ENCODE data around the gene CACNA1C.
"Not testable (repeated sequence)": the region's sequence is repeated elsewhere in the genome, so short reads cannot be mapped to it uniquely, and the experiment has no call there.

The CACNA1C gene

GRCh38 chr12:2076196-2076570 lies 23.4 kb downstream of the CACNA1C start:
- no peak for DNase-seq (ENCODE audit: low spot score)

DNA sequence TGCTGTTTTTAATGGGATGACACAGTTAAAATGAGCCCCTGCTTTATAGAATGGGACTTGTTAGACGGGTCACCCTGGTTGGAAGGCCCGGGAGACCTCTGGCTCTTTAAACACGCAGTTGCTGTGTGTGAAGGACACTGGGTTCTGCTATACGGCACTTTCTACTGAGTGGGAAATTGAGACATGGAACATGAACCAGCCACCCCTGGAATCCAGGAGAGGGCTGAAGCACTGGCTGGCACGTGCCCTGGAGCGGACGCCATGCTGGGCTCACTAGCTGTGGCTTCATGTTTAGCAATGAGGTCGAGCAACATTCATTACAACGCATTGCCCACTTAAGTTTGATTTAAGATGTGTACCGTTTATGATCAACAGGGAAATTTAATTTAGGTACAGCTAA lies 23.9 kb downstream of the CACNA1C start:
- DNase-seq (ENCODE audit: low spot score) = no peak

GRCh38 chr12:2080604-2081003 lies 27.8 kb downstream of the CACNA1C start:
- DNase-seq (ENCODE audit: low spot score) = no peak

DNA sequence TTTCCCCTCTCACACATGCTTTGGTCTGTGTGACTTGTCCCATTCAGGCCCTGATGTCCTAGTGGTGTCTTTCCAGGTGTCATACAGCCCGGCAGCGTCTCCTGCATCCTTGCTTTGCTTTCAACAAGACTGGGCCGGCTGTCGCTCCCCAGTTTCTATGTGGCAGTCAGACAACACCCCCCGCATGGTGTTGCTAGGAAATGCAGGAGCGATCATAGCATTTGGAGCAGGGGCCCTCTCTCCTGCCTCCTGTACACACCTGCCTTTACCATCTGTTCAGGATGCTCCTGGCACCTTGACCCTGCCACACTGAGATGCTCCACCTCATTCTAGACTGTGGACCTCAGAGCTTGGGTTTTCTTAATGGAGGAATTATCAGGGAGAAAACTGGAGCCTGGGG lies 29.5 kb downstream of the CACNA1C start:
- DNase-seq (ENCODE audit: low spot score) = no peak

DNA sequence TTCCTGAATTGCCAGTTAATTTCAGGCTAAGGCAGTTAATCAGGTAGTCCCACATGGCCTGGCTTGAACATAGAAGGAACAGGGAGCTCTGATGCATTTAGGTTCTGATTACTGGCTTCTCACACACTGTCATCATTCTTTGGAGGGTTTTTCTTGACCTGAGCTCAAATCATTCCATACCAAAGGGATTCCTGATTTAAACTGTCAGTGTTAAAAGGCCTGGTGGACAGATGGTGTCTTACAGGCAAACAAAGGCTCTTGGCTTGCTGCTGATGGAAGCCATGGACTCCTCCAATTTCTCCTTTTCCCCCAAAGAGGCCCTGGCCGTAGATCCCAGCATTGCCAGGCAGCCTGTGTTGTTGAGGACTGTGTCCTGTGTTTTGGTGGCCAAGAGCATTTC lies 30.2 kb downstream of the CACNA1C start:
- DNase-seq (ENCODE audit: low spot score) = no peak

GRCh38 chr12:2083561-2083960 lies 30.8 kb downstream of the CACNA1C start:
- no peak for DNase-seq (ENCODE audit: low spot score)

DNA sequence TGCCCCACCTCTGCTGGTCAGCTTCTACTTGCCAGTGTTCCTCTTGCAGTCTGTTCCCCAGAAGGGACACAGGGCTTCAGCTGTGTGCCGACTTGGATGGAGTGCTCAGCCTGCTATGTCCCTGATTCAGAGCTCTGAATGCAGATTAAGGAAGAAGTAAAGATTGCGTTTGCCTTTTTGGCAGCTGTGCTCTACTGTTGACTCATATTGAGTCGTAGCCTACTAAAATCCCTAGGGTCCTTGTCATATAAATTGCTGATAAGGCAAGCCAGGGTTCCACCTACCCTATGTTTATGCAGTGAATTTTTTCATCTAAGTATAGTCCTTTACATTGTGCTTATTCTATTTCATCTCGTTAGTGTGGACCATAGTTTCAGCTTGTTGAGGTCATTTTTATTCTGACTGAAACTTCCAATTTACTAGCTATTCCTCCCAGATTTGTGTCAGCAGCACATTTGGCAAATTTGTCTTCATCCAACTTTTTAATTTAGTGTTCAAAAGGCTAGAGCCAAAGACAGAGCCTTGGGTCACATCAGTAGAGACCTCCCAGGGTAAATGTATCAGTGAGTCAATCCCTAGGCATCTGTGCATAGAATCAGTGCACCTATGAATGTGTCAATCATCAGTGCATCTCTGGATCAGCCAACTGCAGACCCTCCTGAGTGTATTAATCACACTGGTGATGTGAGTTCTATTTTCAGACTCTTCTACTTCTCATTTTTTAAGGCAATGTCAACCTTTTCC lies 31.9 kb downstream of the CACNA1C start:
- DNase-seq (ENCODE audit: low spot score) = no peak

GRCh38 chr12:2092354-2092753 lies 39.6 kb downstream of the CACNA1C start:
- no peak for DNase-seq (ENCODE audit: low spot score)

- DNase-seq (ENCODE audit: low spot score) = no peak
These were observed 40.1 kb downstream of the CACNA1C start for GRCh38 chr12:2092890-2093289.

GRCh38 chr12:2094597-2094996 lies 41.8 kb downstream of the CACNA1C start:
- DNase-seq (ENCODE audit: low spot score) = no peak

GRCh38 chr12:2095878-2096277 lies 43.1 kb downstream of the CACNA1C start:
- DNase-seq (ENCODE audit: low spot score) = no peak

GRCh38 chr12:2097617-2098016 lies 44.8 kb downstream of the CACNA1C start:
- no peak for DNase-seq (ENCODE audit: low spot score)

GRCh38 chr12:2098852-2099251 lies 46.1 kb downstream of the CACNA1C start:
- no peak for DNase-seq (ENCODE audit: low spot score)

GRCh38 chr12:2099595-2099994 lies 46.8 kb downstream of the CACNA1C start:
- no peak for DNase-seq (ENCODE audit: low spot score)

- no peak for DNase-seq (ENCODE audit: low spot score)
These were observed 48.6 kb downstream of the CACNA1C start for GRCh38 chr12:2101359-2101758.

- DNase-seq (ENCODE audit: low spot score) = no peak
These were observed 49.0 kb downstream of the CACNA1C start for GRCh38 chr12:2101771-2102170.

DNA sequence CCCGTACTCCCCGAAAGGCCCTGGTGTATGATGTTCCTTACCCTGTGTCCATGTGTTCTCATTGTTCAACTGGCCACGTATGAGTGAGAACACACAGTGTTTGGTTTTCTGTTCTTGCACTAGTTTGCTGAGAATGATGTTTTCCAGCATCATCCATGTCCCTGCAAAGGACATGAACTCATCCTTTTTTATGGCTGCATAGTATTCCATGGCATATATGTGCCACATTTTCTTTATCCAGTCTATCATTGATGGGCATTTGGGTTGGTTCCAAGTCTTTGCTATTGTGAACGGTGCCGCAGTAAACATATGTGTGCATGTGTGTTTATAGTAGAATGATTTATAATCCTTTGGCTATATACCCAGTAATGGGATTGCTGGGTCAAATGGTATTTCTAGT lies 49.9 kb downstream of the CACNA1C start:
- DNase-seq (ENCODE audit: low spot score) = not testable (repeated sequence)

DNA sequence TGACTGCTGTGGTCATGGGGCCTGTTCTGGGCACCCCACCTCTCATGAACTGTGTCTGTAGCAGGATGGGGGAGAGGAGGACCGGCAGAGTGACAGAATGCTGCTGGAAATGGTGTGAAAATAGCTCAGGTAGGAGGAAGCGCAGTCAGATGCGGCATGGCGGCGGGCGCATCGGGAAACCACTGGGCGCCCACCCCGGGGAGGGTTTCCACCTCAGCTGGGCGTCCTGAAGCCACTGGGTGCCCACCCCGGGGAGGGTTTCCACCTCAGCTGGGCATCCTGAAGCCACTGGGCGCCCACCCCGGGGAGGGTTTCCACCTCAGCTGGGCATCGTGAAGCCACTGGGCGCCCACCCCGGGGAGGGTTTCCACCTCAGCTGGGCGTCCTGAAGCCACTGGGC lies 52.6 kb downstream of the CACNA1C start:
- DNase-seq (ENCODE audit: low spot score) = not testable (repeated sequence)

DNA sequence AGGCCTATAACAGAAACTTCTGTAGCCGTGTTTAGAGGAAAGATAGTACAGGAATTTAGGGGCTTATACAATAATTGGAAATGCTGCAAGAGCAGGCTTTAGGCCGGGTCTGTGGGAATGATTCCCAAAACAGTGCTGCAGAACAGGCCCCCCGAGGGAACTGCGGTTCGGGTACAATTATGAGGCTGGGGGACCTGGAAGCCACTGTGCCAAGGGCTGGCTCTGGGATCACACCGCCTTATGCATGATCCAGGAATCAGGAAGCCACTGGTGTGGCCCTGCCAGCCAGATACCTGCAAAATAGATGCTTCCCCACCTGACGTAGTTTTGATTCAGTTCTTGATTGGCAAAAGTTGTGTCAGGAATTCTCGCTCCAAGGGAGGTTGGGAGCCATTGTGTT lies 55.4 kb downstream of the CACNA1C start:
- no peak for DNase-seq (ENCODE audit: low spot score)

GRCh38 chr12:2108975-2109671 lies 56.3 kb downstream of the CACNA1C start:
- DNase-seq (ENCODE audit: low spot score) = no peak

DNA sequence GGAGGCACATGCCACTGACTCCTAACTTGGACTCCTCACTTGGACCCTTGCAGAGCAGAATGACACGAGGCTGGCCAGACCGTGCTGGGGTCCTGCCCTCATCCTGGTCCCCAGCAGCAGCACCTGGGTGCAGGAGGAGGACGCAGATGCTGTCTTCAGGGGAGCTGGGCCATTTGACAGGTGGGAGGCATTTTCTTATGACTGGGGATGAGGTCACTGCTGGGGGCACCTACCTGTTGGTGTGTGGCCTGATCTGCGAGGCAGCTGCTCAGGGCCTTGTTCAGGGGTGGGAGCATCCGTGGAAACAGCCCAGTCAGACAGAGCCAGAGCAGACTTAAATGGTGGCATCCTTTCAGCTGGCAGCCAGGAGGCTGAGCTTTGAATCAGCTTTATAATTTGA lies 57.3 kb downstream of the CACNA1C start:
- DNase-seq (ENCODE audit: low spot score) = no peak

DNA sequence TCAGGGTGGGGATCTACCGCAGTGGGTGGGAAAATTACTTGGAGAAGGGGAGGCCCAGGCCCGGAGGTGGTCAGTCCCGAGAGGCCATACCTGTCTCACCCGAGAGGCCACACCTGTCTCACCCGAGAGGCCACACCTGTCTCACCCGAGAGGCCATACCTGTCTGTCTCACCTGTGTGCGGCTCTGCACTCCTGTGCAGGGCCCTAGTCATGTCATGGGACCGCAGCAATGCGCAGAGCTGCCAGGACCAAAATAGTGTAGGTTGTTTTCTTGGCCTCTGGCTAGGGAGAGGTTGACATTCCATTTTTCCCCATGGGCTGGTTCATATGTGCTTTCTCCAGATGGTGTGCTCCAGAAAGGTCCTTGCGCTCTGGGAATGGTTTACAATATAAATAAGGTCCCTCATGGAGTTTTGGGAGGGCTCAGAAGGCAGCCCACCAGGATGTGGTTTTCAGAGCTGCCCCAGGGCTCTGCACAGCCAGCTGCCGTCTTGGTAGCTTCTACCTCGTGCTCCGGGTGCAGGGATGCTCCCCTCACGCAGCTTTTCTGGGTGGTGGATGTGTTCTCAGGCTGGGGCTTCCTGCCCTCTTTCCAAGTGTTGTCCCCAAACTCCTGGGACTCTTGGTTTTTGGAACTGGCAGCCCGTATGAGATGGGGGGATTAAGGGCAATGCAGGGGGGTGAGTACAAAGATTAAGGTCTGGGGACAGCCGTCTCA lies 58.2 kb downstream of the CACNA1C start:
- no peak for DNase-seq (ENCODE audit: low spot score)

DNA sequence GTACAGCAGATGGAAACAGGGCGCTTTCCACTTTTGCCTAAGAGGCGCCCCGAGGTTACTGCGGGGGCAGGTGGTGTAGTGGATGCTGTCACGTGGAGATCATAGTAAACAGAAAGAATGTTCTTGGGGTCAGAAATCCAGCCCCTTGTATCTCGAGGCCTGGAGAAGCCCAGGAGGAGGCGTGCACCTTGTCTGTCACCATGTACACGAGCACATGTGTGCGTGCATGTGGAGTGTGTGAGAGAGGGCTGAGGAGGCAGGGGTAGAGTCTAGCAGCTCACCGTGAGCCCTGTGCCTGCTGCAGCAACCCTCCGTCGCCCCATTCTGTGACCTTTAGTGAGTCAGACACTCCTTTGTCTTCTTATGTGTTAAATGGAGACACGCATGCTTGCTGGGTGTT lies 59.0 kb downstream of the CACNA1C start:
- DNase-seq (ENCODE audit: low spot score) = no peak

Data from HuH-7 (cell line).